ENCODE measurements around the gene NR6A1.

Gene NR6A1

GRCh38 chr9:124599121-124599795 lies 171.9 kb downstream of the NR6A1 start:
- Histone ChIP-seq H3K4me1 (ENCODE audit: insufficient read depth, low read length, poor library complexity, severe bottlenecking) (peaks cover 3% of the 10 kb centered on the region), H3K4me3 (ENCODE audit: low read length, poor library complexity, severe bottlenecking) (no peak overlapping the region)
- TF ChIP-seq, protein P1, sequence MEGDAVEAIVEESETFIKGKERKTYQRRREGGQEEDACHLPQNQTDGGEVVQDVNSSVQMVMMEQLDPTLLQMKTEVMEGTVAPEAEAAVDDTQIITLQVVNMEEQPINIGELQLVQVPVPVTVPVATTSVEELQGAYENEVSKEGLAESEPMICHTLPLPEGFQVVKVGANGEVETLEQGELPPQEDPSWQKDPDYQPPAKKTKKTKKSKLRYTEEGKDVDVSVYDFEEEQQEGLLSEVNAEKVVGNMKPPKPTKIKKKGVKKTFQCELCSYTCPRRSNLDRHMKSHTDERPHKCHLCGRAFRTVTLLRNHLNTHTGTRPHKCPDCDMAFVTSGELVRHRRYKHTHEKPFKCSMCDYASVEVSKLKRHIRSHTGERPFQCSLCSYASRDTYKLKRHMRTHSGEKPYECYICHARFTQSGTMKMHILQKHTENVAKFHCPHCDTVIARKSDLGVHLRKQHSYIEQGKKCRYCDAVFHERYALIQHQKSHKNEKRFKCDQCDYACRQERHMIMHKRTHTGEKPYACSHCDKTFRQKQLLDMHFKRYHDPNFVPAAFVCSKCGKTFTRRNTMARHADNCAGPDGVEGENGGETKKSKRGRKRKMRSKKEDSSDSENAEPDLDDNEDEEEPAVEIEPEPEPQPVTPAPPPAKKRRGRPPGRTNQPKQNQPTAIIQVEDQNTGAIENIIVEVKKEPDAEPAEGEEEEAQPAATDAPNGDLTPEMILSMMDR (conservative IDR thresholded peaks at IDR 0.05; ENCODE audit: low read length): no peak
- no peak for TF ChIP-seq EZH2phosphoT487 (IDR thresholded peaks at IDR 0.05; ENCODE audit: borderline replicate concordance)

DNA sequence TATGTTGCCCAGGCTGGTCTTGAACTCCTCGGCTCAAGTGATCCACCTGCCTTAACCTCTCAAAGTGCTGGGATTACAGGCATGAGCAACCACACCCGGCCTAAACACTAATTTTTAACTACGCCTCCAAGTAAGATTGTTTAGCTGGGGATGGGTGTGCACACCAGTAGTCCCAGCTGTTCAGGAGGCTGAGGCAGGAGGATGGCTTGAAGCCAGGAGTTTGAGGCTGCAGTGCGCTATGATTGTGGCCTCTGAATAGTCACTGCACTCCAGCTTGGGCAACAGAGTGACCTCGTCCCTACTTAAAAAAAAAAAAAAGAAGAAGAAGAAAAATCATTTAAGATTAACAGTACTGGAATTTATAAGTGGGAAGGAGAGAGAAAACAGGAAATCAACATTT lies 173.1 kb downstream of the NR6A1 start:
- Histone ChIP-seq H3K79me2 (ENCODE audit: insufficient read depth, low read length) (no peaks in the 10 kb centered on the region), H3K36me3 (ENCODE audit: insufficient read depth, low read length) (no peaks in the 10 kb centered on the region), H3K4me1 (ENCODE audit: insufficient read depth, low read length, poor library complexity, severe bottlenecking) (peaks cover 14% of the 10 kb centered on the region), H3K9me2 (replicated peaks; ENCODE audit: low read depth, low read length) (no peaks in the 10 kb centered on the region), H4K20me1 (ENCODE audit: insufficient read depth, low read length, poor library complexity, severe bottlenecking) (no peaks in the 10 kb centered on the region), H3K27me3 (ENCODE audit: insufficient read depth, low read length, poor library complexity, severe bottlenecking) (no peaks in the 10 kb centered on the region), H2AFZ (ENCODE audit: low read length) (no peak overlapping the region), H3F3A (ENCODE audit: low read depth) (no peaks in the 10 kb centered on the region), H3K9me3 (ENCODE audit: insufficient read depth, low read depth, low read length) (no peaks in the 10 kb centered on the region), H3K4me3 (ENCODE audit: low read length, poor library complexity, severe bottlenecking) (no peak overlapping the region), H3K9ac (ENCODE audit: low read depth, low read length, poor library complexity, severe bottlenecking) (no peak overlapping the region), H3K4me2 (ENCODE audit: low read depth, low read length, poor library complexity, severe bottlenecking) (no peak overlapping the region)
- TF ChIP-seq, protein P1 (conservative IDR thresholded peaks at IDR 0.05; ENCODE audit: low read length): no peak
- no peak for TF ChIP-seq EZH2phosphoT487 (IDR thresholded peaks at IDR 0.05; ENCODE audit: borderline replicate concordance)

More at GRCh38 chr9:124599121-124599795, 171.9 kb downstream of the NR6A1 start:
- Histone ChIP-seq H3K9me3 (ENCODE audit: insufficient read depth, low read depth, low read length) (no peaks in the 10 kb centered on the region), H3K9ac (ENCODE audit: low read depth, low read length, poor library complexity, severe bottlenecking) (no peak overlapping the region), H3K36me3 (ENCODE audit: insufficient read depth, low read length) (no peaks in the 10 kb centered on the region), H3K9me2 (replicated peaks; ENCODE audit: low read depth, low read length) (no peaks in the 10 kb centered on the region), H3K4me2 (ENCODE audit: low read depth, low read length, poor library complexity, severe bottlenecking) (no peak overlapping the region), H3K27me3 (ENCODE audit: insufficient read depth, low read length, poor library complexity, severe bottlenecking) (no peaks in the 10 kb centered on the region), H3K79me2 (ENCODE audit: insufficient read depth, low read length) (no peaks in the 10 kb centered on the region), H2AFZ (ENCODE audit: low read length) (no peak overlapping the region), H3F3A (ENCODE audit: low read depth) (no peaks in the 10 kb centered on the region), H4K20me1 (ENCODE audit: insufficient read depth, low read length, poor library complexity, severe bottlenecking) (no peaks in the 10 kb centered on the region)

- Histone ChIP-seq H3K9me3 (ENCODE audit: insufficient read depth, low read depth, low read length) (no peaks in the 10 kb centered on the region), H3K9me2 (replicated peaks; ENCODE audit: low read depth, low read length) (no peaks in the 10 kb centered on the region), H4K20me1 (ENCODE audit: insufficient read depth, low read length, poor library complexity, severe bottlenecking) (no peaks in the 10 kb centered on the region), H3K4me3 (ENCODE audit: low read length, poor library complexity, severe bottlenecking) (no peak overlapping the region), H3K36me3 (ENCODE audit: insufficient read depth, low read length) (no peaks in the 10 kb centered on the region), H3K4me2 (ENCODE audit: low read depth, low read length, poor library complexity, severe bottlenecking) (no peak overlapping the region), H3K27me3 (ENCODE audit: insufficient read depth, low read length, poor library complexity, severe bottlenecking) (no peaks in the 10 kb centered on the region), H2AFZ (ENCODE audit: low read length) (no peak overlapping the region), H3K4me1 (ENCODE audit: insufficient read depth, low read length, poor library complexity, severe bottlenecking) (peaks cover 19% of the 10 kb centered on the region), H3K79me2 (ENCODE audit: insufficient read depth, low read length) (no peaks in the 10 kb centered on the region), H3F3A (ENCODE audit: low read depth) (no peaks in the 10 kb centered on the region), H3K9ac (ENCODE audit: low read depth, low read length, poor library complexity, severe bottlenecking) (no peak overlapping the region)
- TF ChIP-seq, protein P1 (conservative IDR thresholded peaks at IDR 0.05; ENCODE audit: low read length): no peak
- no peak for TF ChIP-seq EZH2phosphoT487 (IDR thresholded peaks at IDR 0.05; ENCODE audit: borderline replicate concordance)
Observed at GRCh38 chr9:124596172-124596839, 174.8 kb downstream of the NR6A1 start.

All from Loucy (cell line).